HEK293T (cell line): ENCODE results near the gene RNF2.

Experiments used
- ARNT ChIP-seq: fragments of 450-650 bp; IDR thresholded peaks from 2 replicates; pipeline ENCODE4 v1.6.1; 2017; ENCODE audit warnings: mild to moderate bottlenecking
- BHLHE40 ChIP-seq: fragments of 450-650 bp; IDR thresholded peaks from 2 replicates; pipeline ENCODE4 v1.6.1; 2016; ENCODE audit warnings: mild to moderate bottlenecking, moderate library complexity, borderline replicate concordance
- CTBP1 ChIP-seq: fragments of 450-650 bp; IDR thresholded peaks from 2 replicates; pipeline ENCODE4 v1.6.1; 2016; ENCODE audit warnings: borderline replicate concordance
- ELF4 ChIP-seq: fragments of 450-650 bp; IDR thresholded peaks from 2 replicates; pipeline ENCODE4 v1.6.1; 2017; ENCODE audit warnings: antibody characterized with exemption
- FOXK2 ChIP-seq: fragments of 450-650 bp; IDR thresholded peaks from 2 replicates; pipeline ENCODE4 v1.6.1; 2016; ENCODE audit warnings: mild to moderate bottlenecking
- FOXM1 ChIP-seq: fragments of 450-650 bp; IDR thresholded peaks from 2 replicates; pipeline ENCODE4 v1.6.1; 2017; ENCODE audit warnings: mild to moderate bottlenecking, borderline replicate concordance
- HDGF ChIP-seq: fragments of 450-650 bp; IDR thresholded peaks from 2 replicates; pipeline ENCODE4 v1.6.1; 2017; ENCODE audit warnings: antibody characterized with exemption, borderline replicate concordance
- L3MBTL2 ChIP-seq: fragments of 450-650 bp; conservative IDR thresholded peaks from 2 replicates; pipeline ENCODE4 v1.6.1; 2016; ENCODE audit warnings: mild to moderate bottlenecking
- NFRKB ChIP-seq: fragments of 450-650 bp; IDR thresholded peaks from 2 replicates; pipeline ENCODE4 v1.6.1; 2016; ENCODE audit warnings: mild to moderate bottlenecking, moderate library complexity
- PKNOX1 ChIP-seq: fragments of 450-650 bp; IDR thresholded peaks from 2 replicates; pipeline ENCODE4 v1.6.1; 2016
- SP1 ChIP-seq: fragments of 450-650 bp; IDR thresholded peaks from 2 replicates; pipeline ENCODE4 v1.6.1; 2017
- SUZ12 ChIP-seq: fragments of 450-650 bp; IDR thresholded peaks from 2 replicates; pipeline ENCODE4 v1.6.1; 2016; ENCODE audit warnings: mild to moderate bottlenecking
- TARDBP ChIP-seq: fragments of 450-650 bp; IDR thresholded peaks from 2 replicates; pipeline ENCODE4 v1.6.1; 2016
- ZNF384 ChIP-seq: fragments of 450-650 bp; IDR thresholded peaks from 2 replicates; pipeline ENCODE4 v1.6.1; 2016

- no peak for TF ChIP-seq CTBP1
- no peak for TF ChIP-seq ELF4
- no peak for TF ChIP-seq BHLHE40
- TF ChIP-seq FOXM1: peak; percentile 28; the same call in 1 of the 2 replicates
- no peak for TF ChIP-seq HDGF
- TF ChIP-seq SUZ12: no peak
- no peak for TF ChIP-seq NFRKB
- TF ChIP-seq SP1: no peak
- no peak for TF ChIP-seq PKNOX1
- TF ChIP-seq L3MBTL2: peak; percentile 87
- no peak for TF ChIP-seq ARNT
- no peak for TF ChIP-seq ZNF384
- TF ChIP-seq TARDBP: no peak
- TF ChIP-seq FOXK2: no peak
Observed at GRCh38 chr1:185044981-185045813, at the start of gene RNF2.
